ENCODE data around the gene GORASP2. TPM values are rescaled to one million over a fixed set of nuclear protein-coding genes. Genes with fewer than 3 reads are reported as not detected.

The GORASP2 gene
- total and polyA plus RNA-seq, 2 of the 8 experiments (the other 6 are each of a cell fraction or from before 2014, with no cell fraction given): 86.8 to 214 TPM

DNA sequence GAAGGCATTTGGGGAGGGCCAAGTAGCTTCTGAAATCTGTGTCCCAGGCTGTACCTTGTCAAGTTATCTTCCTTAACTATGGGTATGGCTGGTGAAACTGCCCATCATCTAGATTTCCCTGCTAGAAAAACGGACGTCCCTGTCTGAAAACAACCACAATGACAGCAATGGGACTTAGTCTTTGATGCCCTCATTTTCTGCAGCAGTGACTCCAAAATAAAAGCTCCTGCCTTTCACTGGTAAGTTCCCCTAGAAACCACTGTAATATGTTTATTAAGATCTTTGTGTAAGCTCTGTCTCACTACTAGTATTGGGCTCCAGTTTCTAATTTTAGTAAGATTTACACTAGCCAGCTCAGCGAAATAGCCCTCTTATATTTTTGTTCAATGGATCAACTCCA, 47.2 kb upstream of the GORASP2 start (continued):
- TF ChIP-seq NRF1 (IDR thresholded peaks at IDR 0.05; ENCODE audit: low read depth, low read length): no peak
- TF ChIP-seq TAF7 (optimal IDR thresholded peaks at IDR 0.05; ENCODE audit: borderline replicate concordance, low read depth, low read length): no peak
- TF ChIP-seq FOSL1 (IDR thresholded peaks at IDR 0.05; ENCODE audit: insufficient read depth, low read depth, low read length): no peak
- no peak for TF ChIP-seq POLR2A (IDR thresholded peaks at IDR 0.05; ENCODE audit: control extremely low read depth in 1 of 2, low read depth in 2 of 2, low read length in 2 of 2)
- TF ChIP-seq, protein P1, sequence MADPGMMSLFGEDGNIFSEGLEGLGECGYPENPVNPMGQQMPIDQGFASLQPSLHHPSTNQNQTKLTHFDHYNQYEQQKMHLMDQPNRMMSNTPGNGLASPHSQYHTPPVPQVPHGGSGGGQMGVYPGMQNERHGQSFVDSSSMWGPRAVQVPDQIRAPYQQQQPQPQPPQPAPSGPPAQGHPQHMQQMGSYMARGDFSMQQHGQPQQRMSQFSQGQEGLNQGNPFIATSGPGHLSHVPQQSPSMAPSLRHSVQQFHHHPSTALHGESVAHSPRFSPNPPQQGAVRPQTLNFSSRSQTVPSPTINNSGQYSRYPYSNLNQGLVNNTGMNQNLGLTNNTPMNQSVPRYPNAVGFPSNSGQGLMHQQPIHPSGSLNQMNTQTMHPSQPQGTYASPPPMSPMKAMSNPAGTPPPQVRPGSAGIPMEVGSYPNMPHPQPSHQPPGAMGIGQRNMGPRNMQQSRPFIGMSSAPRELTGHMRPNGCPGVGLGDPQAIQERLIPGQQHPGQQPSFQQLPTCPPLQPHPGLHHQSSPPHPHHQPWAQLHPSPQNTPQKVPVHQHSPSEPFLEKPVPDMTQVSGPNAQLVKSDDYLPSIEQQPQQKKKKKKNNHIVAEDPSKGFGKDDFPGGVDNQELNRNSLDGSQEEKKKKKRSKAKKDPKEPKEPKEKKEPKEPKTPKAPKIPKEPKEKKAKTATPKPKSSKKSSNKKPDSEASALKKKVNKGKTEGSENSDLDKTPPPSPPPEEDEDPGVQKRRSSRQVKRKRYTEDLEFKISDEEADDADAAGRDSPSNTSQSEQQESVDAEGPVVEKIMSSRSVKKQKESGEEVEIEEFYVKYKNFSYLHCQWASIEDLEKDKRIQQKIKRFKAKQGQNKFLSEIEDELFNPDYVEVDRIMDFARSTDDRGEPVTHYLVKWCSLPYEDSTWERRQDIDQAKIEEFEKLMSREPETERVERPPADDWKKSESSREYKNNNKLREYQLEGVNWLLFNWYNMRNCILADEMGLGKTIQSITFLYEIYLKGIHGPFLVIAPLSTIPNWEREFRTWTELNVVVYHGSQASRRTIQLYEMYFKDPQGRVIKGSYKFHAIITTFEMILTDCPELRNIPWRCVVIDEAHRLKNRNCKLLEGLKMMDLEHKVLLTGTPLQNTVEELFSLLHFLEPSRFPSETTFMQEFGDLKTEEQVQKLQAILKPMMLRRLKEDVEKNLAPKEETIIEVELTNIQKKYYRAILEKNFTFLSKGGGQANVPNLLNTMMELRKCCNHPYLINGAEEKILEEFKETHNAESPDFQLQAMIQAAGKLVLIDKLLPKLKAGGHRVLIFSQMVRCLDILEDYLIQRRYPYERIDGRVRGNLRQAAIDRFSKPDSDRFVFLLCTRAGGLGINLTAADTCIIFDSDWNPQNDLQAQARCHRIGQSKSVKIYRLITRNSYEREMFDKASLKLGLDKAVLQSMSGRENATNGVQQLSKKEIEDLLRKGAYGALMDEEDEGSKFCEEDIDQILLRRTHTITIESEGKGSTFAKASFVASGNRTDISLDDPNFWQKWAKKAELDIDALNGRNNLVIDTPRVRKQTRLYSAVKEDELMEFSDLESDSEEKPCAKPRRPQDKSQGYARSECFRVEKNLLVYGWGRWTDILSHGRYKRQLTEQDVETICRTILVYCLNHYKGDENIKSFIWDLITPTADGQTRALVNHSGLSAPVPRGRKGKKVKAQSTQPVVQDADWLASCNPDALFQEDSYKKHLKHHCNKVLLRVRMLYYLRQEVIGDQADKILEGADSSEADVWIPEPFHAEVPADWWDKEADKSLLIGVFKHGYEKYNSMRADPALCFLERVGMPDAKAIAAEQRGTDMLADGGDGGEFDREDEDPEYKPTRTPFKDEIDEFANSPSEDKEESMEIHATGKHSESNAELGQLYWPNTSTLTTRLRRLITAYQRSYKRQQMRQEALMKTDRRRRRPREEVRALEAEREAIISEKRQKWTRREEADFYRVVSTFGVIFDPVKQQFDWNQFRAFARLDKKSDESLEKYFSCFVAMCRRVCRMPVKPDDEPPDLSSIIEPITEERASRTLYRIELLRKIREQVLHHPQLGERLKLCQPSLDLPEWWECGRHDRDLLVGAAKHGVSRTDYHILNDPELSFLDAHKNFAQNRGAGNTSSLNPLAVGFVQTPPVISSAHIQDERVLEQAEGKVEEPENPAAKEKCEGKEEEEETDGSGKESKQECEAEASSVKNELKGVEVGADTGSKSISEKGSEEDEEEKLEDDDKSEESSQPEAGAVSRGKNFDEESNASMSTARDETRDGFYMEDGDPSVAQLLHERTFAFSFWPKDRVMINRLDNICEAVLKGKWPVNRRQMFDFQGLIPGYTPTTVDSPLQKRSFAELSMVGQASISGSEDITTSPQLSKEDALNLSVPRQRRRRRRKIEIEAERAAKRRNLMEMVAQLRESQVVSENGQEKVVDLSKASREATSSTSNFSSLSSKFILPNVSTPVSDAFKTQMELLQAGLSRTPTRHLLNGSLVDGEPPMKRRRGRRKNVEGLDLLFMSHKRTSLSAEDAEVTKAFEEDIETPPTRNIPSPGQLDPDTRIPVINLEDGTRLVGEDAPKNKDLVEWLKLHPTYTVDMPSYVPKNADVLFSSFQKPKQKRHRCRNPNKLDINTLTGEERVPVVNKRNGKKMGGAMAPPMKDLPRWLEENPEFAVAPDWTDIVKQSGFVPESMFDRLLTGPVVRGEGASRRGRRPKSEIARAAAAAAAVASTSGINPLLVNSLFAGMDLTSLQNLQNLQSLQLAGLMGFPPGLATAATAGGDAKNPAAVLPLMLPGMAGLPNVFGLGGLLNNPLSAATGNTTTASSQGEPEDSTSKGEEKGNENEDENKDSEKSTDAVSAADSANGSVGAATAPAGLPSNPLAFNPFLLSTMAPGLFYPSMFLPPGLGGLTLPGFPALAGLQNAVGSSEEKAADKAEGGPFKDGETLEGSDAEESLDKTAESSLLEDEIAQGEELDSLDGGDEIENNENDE (IDR thresholded peaks at IDR 0.05; ENCODE audit: insufficient replicate concordance, low read length): no peak

Measured in H1 (cell line).